Liver (tissue), 3 donors: ENCODE measurements around the gene SMYD3.
"Not testable (repeated sequence)": the region's sequence is repeated elsewhere in the genome, so short reads cannot be mapped to it uniquely, and the experiment has no call there.

Experiments used
- ATF3 ChIP-seq: IDR thresholded peaks from 2 replicates; pipeline ENCODE4 v1.6.1; 2016; ENCODE audit warnings: antibody characterized with exemption
- CTCF ChIP-seq: fragments of 150-350 bp; IDR thresholded peaks from 2 replicates; pipeline ENCODE4 v1.5.1; 2017; ENCODE audit warnings: improper control_type of control experiment, low read depth, low read length; ENCODE audit not compliant: missing input control
- FOXA1 ChIP-seq: IDR thresholded peaks from 2 replicates; pipeline ENCODE4 v1.6.1; 2016; ENCODE audit warnings: antibody characterized with exemption
- GABPA ChIP-seq, 2 donors: IDR thresholded peaks in 1 of 2; conservative IDR thresholded peaks in 1 of 2; 2 replicates each; pipeline ENCODE4 v1.6.1; 2016; ENCODE audit warnings: antibody characterized with exemption in 2 of 2, mild to moderate bottlenecking in 1 of 2, moderate library complexity in 1 of 2
- HNF4A ChIP-seq, 2 donors: conservative IDR thresholded peaks; 2 replicates each; pipeline ENCODE4 v1.6.1; 2016; ENCODE audit warnings: antibody characterized with exemption in 2 of 2, mild to moderate bottlenecking in 2 of 2
- JUND ChIP-seq, 2 donors: IDR thresholded peaks; 2 replicates each; pipeline ENCODE4 v1.6.1; 2016; ENCODE audit warnings: antibody characterized with exemption in 2 of 2
- MAX ChIP-seq: IDR thresholded peaks from 2 replicates; pipeline ENCODE4 v1.6.1; 2016; ENCODE audit warnings: antibody characterized with exemption
- NR2F2 ChIP-seq: IDR thresholded peaks from 2 replicates; pipeline ENCODE4 v1.6.1; 2016; ENCODE audit warnings: antibody characterized with exemption
- RAD21 ChIP-seq, 2 donors: IDR thresholded peaks; 2 replicates each; pipeline ENCODE4 v1.6.1; 2016; ENCODE audit warnings: antibody characterized with exemption in 2 of 2, mild to moderate bottlenecking in 2 of 2
- REST ChIP-seq: IDR thresholded peaks from 2 replicates; pipeline ENCODE4 v1.6.1; 2016; ENCODE audit warnings: antibody characterized with exemption, mild to moderate bottlenecking
- SP1 ChIP-seq: IDR thresholded peaks from 2 replicates; pipeline ENCODE4 v1.6.1; 2018; ENCODE audit warnings: antibody characterized with exemption, mild to moderate bottlenecking
- YY1 ChIP-seq: IDR thresholded peaks from 2 replicates; pipeline ENCODE4 v1.6.1; 2016; ENCODE audit warnings: antibody characterized with exemption, mild to moderate bottlenecking
- ZBTB33 ChIP-seq: IDR thresholded peaks from 2 replicates; pipeline ENCODE4 v1.6.1; 2016; ENCODE audit warnings: antibody characterized with exemption
- donor health status: healthy.
- donor health status: healthy.

GRCh38 chr1:245728035-245728434, 779.0 kb downstream of the SMYD3 start:
- TF ChIP-seq SP1; CTCF; GABPA (IDR thresholded peaks at IDR 0.05 in 1 of 2, conservative IDR thresholded peaks at IDR 0.05 in 1 of 2); RAD21 (IDR thresholded peaks at IDR 0.05); HNF4A (conservative IDR thresholded peaks at IDR 0.05); MAX; ZBTB33; JUND (IDR thresholded peaks at IDR 0.05); ATF3; FOXA1; REST; NR2F2; YY1: not testable (repeated sequence)
